Right lobe of liver (tissue), 6 donors: ENCODE data around the gene SLC35D1. TPM values are rescaled to one million over a fixed set of nuclear protein-coding genes. Genes with fewer than 3 reads are reported as not detected.
"Not testable (repeated sequence)": the region's sequence is repeated elsewhere in the genome, so short reads cannot be mapped to it uniquely, and the experiment has no call there.

Experiments used
- ATAC-seq, 4 donors: fragments of 200-7000 bp; cut with Tn5 transposase; one replicate each; pipeline ENCODE4 v1.9.1; 2020; ENCODE audit warnings: mild to moderate bottlenecking in 4 of 4, moderate library complexity in 4 of 4
- DNase-seq, 3 donors: peaks; one replicate each; pipeline ENCODE4 v3.0.0-alpha.2; 2020
- H3K27ac ChIP-seq, 3 donors: fragments of 200-600 bp; one replicate each; pipeline ENCODE4 v1.8.0; 2022
- H3K27me3 ChIP-seq, 2 donors: fragments of 200-600 bp; one replicate each; pipeline ENCODE4 v1.8.0; 2022
- H3K36me3 ChIP-seq, 4 donors: fragments of 200-600 bp; sonication (generic) in 1 of 4; one replicate each; pipeline versions ENCODE4 v1.5.1 to v1.8.0; 2017 to 2022; ENCODE audit warnings: control low read depth in 1 of 4
- H3K4me1 ChIP-seq, 4 donors: fragments of 200-600 bp; sonication (generic) in 1 of 4; one replicate each; pipeline versions ENCODE4 v1.5.1 to v1.8.0; 2017 to 2022; ENCODE audit warnings: control low read depth in 1 of 4
- H3K4me3 ChIP-seq, 3 donors: fragments of 200-600 bp; one replicate each; pipeline ENCODE4 v1.8.0; 2022
- H3K9me3 ChIP-seq, 4 donors: fragments of 200-600 bp; sonication (generic) in 1 of 4; one replicate each; pipeline versions ENCODE4 v1.5.1 to v1.8.0; 2017 to 2022; ENCODE audit warnings: control low read depth in 1 of 4
- CTCF ChIP-seq, 4 donors: fragments of 200-600 bp in 3 of 4; fragments of 450-650 bp in 1 of 4; IDR thresholded peaks; one replicate each; pipeline versions ENCODE4 v1.5.1 to v1.8.0; 2016 to 2022; ENCODE audit warnings: antibody characterized with exemption in 4 of 4, mild to moderate bottlenecking in 2 of 4
- POLR2A ChIP-seq: fragments of 450-650 bp; IDR thresholded peaks from one replicate; pipeline ENCODE4 v1.6.1; 2017; ENCODE audit warnings: antibody characterized with exemption, mild to moderate bottlenecking
- WGBS: methylation state at CpG from one replicate; pipeline ENCODE4 v1.1.6; 2018; ENCODE audit warnings: low coverage, low lambda C conversion rate; ENCODE audit not compliant: insufficient coverage; ENCODE audit errors: missing lambda C conversion rate; 5-methylcytosine and 5-hydroxymethylcytosine counted together
- intact Hi-C, 2 donors: fragments of 100-400 bp; cut with DNase I; formaldehyde crosslinking; loops; one replicate each; pipeline versions ENCODE4 v1.11.2 to v1.14.1; 2022
- total RNA-seq, 6 experiments: library from RNA; depleted of rRNA in 2 of 6; stranded (reverse); fragments of >200 nt in 2 of 6; fragmentation: NEBNext Ultra II Directional in 3 of 6; extraction: Animal tissue kit (Norgen Biotek cat#: 25700) in 3 of 6; gene quantifications; one replicate each; pipeline versions ENCODE4 v1.1.0 to v1.2.4, GENCODE V29; 2016 to 2023
- donor health status: DM: no; HTN: yes; CAD: no.
- donor health status: DM: no; HTN: no; CAD: no.
- donor health status: DM: no; HTN: no; CAD: no.
- donor health status: DM: no; HTN: yes; CAD: no.
- donor health status: DM: no; HTN: yes; CAD: no.

Gene SLC35D1
- total RNA-seq, 6 experiments from 2014 or later, result 36.9 to 70.7 (median 52.0) TPM

- intact Hi-C loops, result no loop called here
- no peak for TF ChIP-seq CTCF (IDR thresholded peaks at IDR 0.05)
- TF ChIP-seq POLR2A, result no peak
- H3K4me3 ChIP-seq, result peak overlapping the region in 2 of 3 donors; percentile 30 to 42
- DNase-seq (no peak), ATAC-seq (peak; percentile 80 to 88 (median 82))
- H3K4me1 ChIP-seq, result peaks cover 0 to 44% (median 7%) of the 10 kb centered on the region in 4 donors
- no peaks in the 10 kb centered on the region for H3K9me3 ChIP-seq
- WGBS, result 35% methylated on average over 1 of the region's 1 CpG
- peak overlapping the region; percentile 9 to 78 (median 67) for H3K27ac ChIP-seq
- H3K27me3 ChIP-seq, result no peaks in the 10 kb centered on the region
- peaks cover 0 to 31% (median 3%) of the 10 kb centered on the region in 4 donors for H3K36me3 ChIP-seq
Measured at GRCh38 chr1:66980745-66981367, 73.1 kb downstream of the SLC35D1 start.

GRCh38 chr1:66979621-66980020, 74.3 kb downstream of the SLC35D1 start:
- intact Hi-C loops, ATAC-seq, DNase-seq, H3K27me3 ChIP-seq, H3K4me3 ChIP-seq, H3K9me3 ChIP-seq, H3K27ac ChIP-seq: not testable (repeated sequence)
- Histone ChIP-seq H3K36me3 (peaks cover 0 to 31% (median 4%) of the 10 kb centered on the region in 4 donors), H3K4me1 (peaks cover 0 to 34% (median 7%) of the 10 kb centered on the region in 4 donors)
- WGBS, result 98% methylated on average over 11 of the region's 11 CpGs

- peaks cover 0 to 26% (median 5%) of the 10 kb centered on the region in 4 donors for H3K4me1 ChIP-seq
- intact Hi-C loops, result no loop called here
- no peak overlapping the region for H3K4me3 ChIP-seq
- ATAC-seq (no peak), DNase-seq (no peak)
- TF ChIP-seq CTCF (IDR thresholded peaks at IDR 0.05) (no peak), POLR2A (no peak)
- H3K9me3 ChIP-seq, result no peaks in the 10 kb centered on the region
- peaks cover 0 to 23% (median 4%) of the 10 kb centered on the region in 4 donors for H3K36me3 ChIP-seq
- H3K27me3 ChIP-seq, result no peaks in the 10 kb centered on the region
- H3K27ac ChIP-seq, result no peak overlapping the region
Measured at GRCh38 chr1:66978201-66978600, 75.7 kb downstream of the SLC35D1 start.

- 35% methylated on average over 3 of the region's 3 CpGs for WGBS
- H3K36me3 ChIP-seq, result peaks cover 0 to 29% (median 7%) of the 10 kb centered on the region in 4 donors
- intact Hi-C loops, result no loop called here
Measured at GRCh38 chr1:66968574-66968973, 85.4 kb downstream of the SLC35D1 start.

DNA sequence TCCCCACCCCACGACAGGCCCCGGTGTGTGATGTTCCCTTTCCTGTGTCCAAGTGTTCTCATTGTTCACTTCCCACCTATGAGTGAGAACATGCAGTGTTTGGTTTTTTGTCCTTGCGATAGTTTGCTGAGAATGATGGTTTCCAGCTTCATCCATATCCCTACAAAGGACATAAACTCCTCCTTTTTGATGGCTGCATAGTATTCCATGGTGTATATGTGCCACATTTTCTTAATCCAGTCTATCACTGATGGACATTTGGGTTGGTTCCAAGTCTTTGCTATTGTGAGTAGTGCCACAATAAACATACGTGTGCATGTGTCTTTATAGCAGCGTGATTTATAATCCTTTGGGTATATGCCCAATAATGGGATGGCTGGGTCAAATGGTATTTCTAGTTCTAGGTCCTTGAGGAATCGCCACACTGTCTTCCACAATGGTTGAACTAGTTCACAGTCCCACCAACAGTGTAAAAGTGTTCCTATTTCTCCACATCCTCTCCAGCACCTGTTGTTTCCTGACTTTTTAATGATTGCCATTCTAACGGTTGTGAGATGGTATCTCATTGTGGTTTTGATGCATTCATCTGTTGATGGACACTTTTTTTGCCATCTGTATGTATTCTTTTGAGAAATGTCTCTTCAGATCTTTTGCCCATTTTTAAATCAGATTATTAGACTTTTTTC, 87.6 kb downstream of the SLC35D1 start:
- intact Hi-C loops, H3K9me3 ChIP-seq, ATAC-seq, H3K4me1 ChIP-seq, DNase-seq, H3K27me3 ChIP-seq, H3K4me3 ChIP-seq, H3K27ac ChIP-seq: not testable (repeated sequence)
- 89% methylated on average over 4 of the region's 7 CpGs for WGBS
- H3K36me3 ChIP-seq, result peaks cover 0 to 37% (median 8%) of the 10 kb centered on the region in 4 donors

More at GRCh38 chr1:66968574-66968973, 85.4 kb downstream of the SLC35D1 start:
- no peak for DNase-seq
- peak in 2 of 4 donors; percentile 50 to 52 for ATAC-seq
- no peak overlapping the region for H3K4me3 ChIP-seq
- peaks cover 0 to 7% (median 3%) of the 10 kb centered on the region in 4 donors for H3K4me1 ChIP-seq
- TF ChIP-seq CTCF (IDR thresholded peaks at IDR 0.05) (no peak), POLR2A (no peak)
- no peak overlapping the region for H3K27ac ChIP-seq
- no peaks in the 10 kb centered on the region for H3K9me3 ChIP-seq
- no peaks in the 10 kb centered on the region for H3K27me3 ChIP-seq
